ENCODE results near the gene AANAT. TPM values are rescaled to one million over a fixed set of nuclear protein-coding genes. Genes with fewer than 3 reads are reported as not detected.

AANAT gene
- total RNA-seq, 1 experiment from 2014 or later = not detected

- POLR2A ChIA-PET = no interaction called here
- CTCF ChIA-PET = interaction anchor here (1.2 kb wide), 1 partner anchor 11 kb away, joined by 4 read pairs; no protein-coding TSS in a partner anchor
- Histone ChIP-seq H3K9me3 (ENCODE audit: control insufficient read depth in 1 of 2, insufficient read depth in 1 of 2, low read depth in 1 of 2, low read length in 2 of 2) (no peaks in the 10 kb centered on the region), H4K20me1 (ENCODE audit: insufficient read depth) (no peaks in the 10 kb centered on the region), H3K9me2 (ENCODE audit: insufficient read depth) (no peaks in the 10 kb centered on the region), H3K9ac (ENCODE audit: low read length) (no peak overlapping the region), H3K4me2 (ENCODE audit: low read length) (no peak overlapping the region), H3K4me3 (replicated peaks in 1 of 2; ENCODE audit: low read depth in 1 of 2, low read length in 2 of 2) (no peak overlapping the region), H3K79me2 (ENCODE audit: insufficient read depth, low read length) (no peaks in the 10 kb centered on the region), H3K27me3 (ENCODE audit: insufficient read depth, low read length) (no peaks in the 10 kb centered on the region), H3K36me3 (ENCODE audit: control insufficient read depth in 1 of 2, insufficient read depth in 2 of 2, low read length in 2 of 2) (peaks cover 12 to 22% of the 10 kb centered on the region in 2 experiments; a peak in 3 of 4 replicates), H3K27ac (ENCODE audit: low read depth, low read length) (no peak overlapping the region), H2AFZ (ENCODE audit: low read depth, low read length, poor library complexity, severe bottlenecking) (no peak overlapping the region), H3K4me1 (ENCODE audit: control insufficient read depth in 1 of 2, insufficient read depth in 2 of 2, low read length in 2 of 2) (peaks cover 0 to 10% of the 10 kb centered on the region in 2 experiments; a peak in 2 of 4 replicates)
- ATAC-seq (no peak), DNase-seq (ENCODE audit: low read depth, low spot score) (no peak)
- RAD21 ChIA-PET (ENCODE audit: low non-redundant PET in 1 of 2, low total read pairs in 2 of 2, uncharacterized antibody in 2 of 2, unreplicated experiment in 2 of 2) = no interaction called here
- intact Hi-C loops (cut with micrococcal nuclease) = no loop called here
- no TSS peak for BruUV-seq (replicated peaks)
- TF ChIP-seq POLR2AphosphoS5 (IDR thresholded peaks at IDR 0.05; ENCODE audit: low read depth, low read length) (no peak), EZH2 (IDR thresholded peaks at IDR 0.05) (no peak), REST (IDR thresholded peaks at IDR 0.05; ENCODE audit: low read depth) (no peak), SRF (IDR thresholded peaks at IDR 0.05; ENCODE audit: low read depth) (no peak), EZH2phosphoT487 (IDR thresholded peaks at IDR 0.05; ENCODE audit: borderline replicate concordance) (no peak), YY1 (IDR thresholded peaks at IDR 0.05; ENCODE audit: extremely low read depth, insufficient replicate concordance, low read depth, low read length) (no peak), SP1 (IDR thresholded peaks at IDR 0.05; ENCODE audit: low read depth) (no peak), ELF1 (IDR thresholded peaks at IDR 0.05; ENCODE audit: borderline replicate concordance, low read depth) (no peak), CBX3 (IDR thresholded peaks at IDR 0.05; ENCODE audit: low read depth) (no peak), TCF7L2 (IDR thresholded peaks at IDR 0.05; ENCODE audit: borderline replicate concordance, extremely low read depth, insufficient read depth, insufficient read length) (no peak), SIN3A (IDR thresholded peaks at IDR 0.05; ENCODE audit: low read depth) (no peak), ATF3 (IDR thresholded peaks at IDR 0.05) (no peak), ZNF274 (IDR thresholded peaks at IDR 0.05; ENCODE audit: low read depth, low read length) (no peak), CEBPB (IDR thresholded peaks at IDR 0.05; ENCODE audit: low read depth) (no peak), ZBTB33 (IDR thresholded peaks at IDR 0.05; ENCODE audit: extremely low read depth, insufficient replicate concordance, low read length) (no peak), RAD21 (IDR thresholded peaks at IDR 0.05; ENCODE audit: low read depth) (no peak), ZFX (IDR thresholded peaks at IDR 0.05) (no peak), EGR1 (IDR thresholded peaks at IDR 0.05; ENCODE audit: low read depth) (no peak), JUND (IDR thresholded peaks at IDR 0.05) (no peak), FOSL1 (IDR thresholded peaks at IDR 0.05; ENCODE audit: low read depth) (no peak)
These were observed 1.9 kb downstream of the AANAT start for GRCh38 chr17:76469076-76469990.
